Ovary (tissue), 3 donors: Measurements from ENCODE around the gene TMEM44.

Source experiments
- POLR2A ChIP-seq: fragments of 450-650 bp; IDR thresholded peaks from one replicate; pipeline ENCODE4 v1.6.1; 2017; ENCODE audit warnings: antibody characterized with exemption, mild to moderate bottlenecking, moderate library complexity
- TF ChIP-seq, protein P1 (sequence below), 3 donors: fragments of 450-650 bp in 2 of 3; fragments of 200-600 bp in 1 of 3; IDR thresholded peaks; one replicate each; pipeline versions ENCODE4 v1.5.1 to v1.8.0; 2016 to 2022; ENCODE audit warnings: antibody characterized with exemption in 3 of 3, mild to moderate bottlenecking in 1 of 3
- donor health status: DM: no; HTN: no; CAD: no.

DNA sequence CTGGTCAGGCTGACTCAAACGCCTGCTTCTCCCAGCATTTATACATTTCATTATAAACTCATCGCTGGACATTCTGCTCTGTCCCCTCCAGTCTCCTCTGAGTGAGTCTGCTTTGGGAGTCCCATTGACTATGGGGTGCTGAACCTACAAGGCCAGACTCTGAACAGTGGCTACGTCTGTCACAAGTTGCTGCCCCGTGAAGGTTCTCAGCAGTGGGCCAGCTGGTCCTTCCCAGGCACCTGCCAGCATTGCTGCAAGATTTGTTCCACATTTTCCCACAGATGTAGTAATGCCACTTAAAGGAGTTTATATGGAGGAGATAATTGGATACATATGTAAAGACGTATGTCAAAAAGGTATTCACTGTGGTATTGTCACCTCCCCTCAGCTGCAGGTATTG, 73.7 kb downstream of the TMEM44 start:
- TF ChIP-seq, protein P1, sequence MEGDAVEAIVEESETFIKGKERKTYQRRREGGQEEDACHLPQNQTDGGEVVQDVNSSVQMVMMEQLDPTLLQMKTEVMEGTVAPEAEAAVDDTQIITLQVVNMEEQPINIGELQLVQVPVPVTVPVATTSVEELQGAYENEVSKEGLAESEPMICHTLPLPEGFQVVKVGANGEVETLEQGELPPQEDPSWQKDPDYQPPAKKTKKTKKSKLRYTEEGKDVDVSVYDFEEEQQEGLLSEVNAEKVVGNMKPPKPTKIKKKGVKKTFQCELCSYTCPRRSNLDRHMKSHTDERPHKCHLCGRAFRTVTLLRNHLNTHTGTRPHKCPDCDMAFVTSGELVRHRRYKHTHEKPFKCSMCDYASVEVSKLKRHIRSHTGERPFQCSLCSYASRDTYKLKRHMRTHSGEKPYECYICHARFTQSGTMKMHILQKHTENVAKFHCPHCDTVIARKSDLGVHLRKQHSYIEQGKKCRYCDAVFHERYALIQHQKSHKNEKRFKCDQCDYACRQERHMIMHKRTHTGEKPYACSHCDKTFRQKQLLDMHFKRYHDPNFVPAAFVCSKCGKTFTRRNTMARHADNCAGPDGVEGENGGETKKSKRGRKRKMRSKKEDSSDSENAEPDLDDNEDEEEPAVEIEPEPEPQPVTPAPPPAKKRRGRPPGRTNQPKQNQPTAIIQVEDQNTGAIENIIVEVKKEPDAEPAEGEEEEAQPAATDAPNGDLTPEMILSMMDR (IDR thresholded peaks at IDR 0.05), result no peak
- TF ChIP-seq POLR2A, result no peak
